H1 (cell line): ENCODE data around the gene TOMM22. TPM values are rescaled to one million over a fixed set of nuclear protein-coding genes. Genes with fewer than 3 reads are reported as not detected.

Source experiments
- FOSL1 ChIP-seq: IDR thresholded peaks from 2 replicates; pipeline ENCODE4 v1.6.1; 2011; ENCODE audit warnings: mild to moderate bottlenecking, low read depth, low read length, moderate library complexity; ENCODE audit not compliant: insufficient read depth
- HDAC2 ChIP-seq, 2 experiments: fragments of 300-600 bp in 1 of 2; sonication (generic) in 1 of 2; IDR thresholded peaks; 2 replicates each; pipeline ENCODE4 v1.6.1; 2011 to 2012; ENCODE audit warnings: low read depth in 2 of 2, low read length in 2 of 2, mild to moderate bottlenecking in 2 of 2, moderate library complexity in 2 of 2, borderline replicate concordance in 1 of 2, inconsistent platforms in 1 of 2
- JUN ChIP-seq: IDR thresholded peaks from 2 replicates; pipeline ENCODE4 v1.6.1; 2011; ENCODE audit warnings: low read depth, mild to moderate bottlenecking, improper control_type of control experiment, low read length
- PHF8 ChIP-seq: fragments of 200-600 bp; sonication (generic); conservative IDR thresholded peaks from 2 replicates; pipeline ENCODE4 v1.7.1; 2012; ENCODE audit warnings: low read depth, mild to moderate bottlenecking, inconsistent platforms, low read length, moderate library complexity
- SAP30 ChIP-seq: fragments of 300-600 bp; sonication (generic); IDR thresholded peaks from 2 replicates; pipeline ENCODE4 v1.7.1; 2012; ENCODE audit warnings: low read length, moderate library complexity, mild to moderate bottlenecking, inconsistent platforms; ENCODE audit not compliant: insufficient read depth, insufficient replicate concordance
- TEAD4 ChIP-seq: IDR thresholded peaks from 2 replicates; pipeline ENCODE4 v1.6.1; 2012; ENCODE audit warnings: low read depth, low read length, inconsistent platforms, mixed read lengths
- polyA plus RNA-seq, 7 experiments: library from polyadenylated mRNA; depleted of rRNA in 3 of 7; stranded (reverse) in 5 of 7; unstranded in 2 of 7; fragments of >200 nt in 5 of 7; fragments of 200-250 nt in 2 of 7; gene quantifications; 1 replicate in 5 of 7; 2 replicates in 1 of 7; 4 replicates in 1 of 7; pipeline versions ENCODE4 v1.2.1 to v1.2.3, GENCODE V29; 2011 to 2013; ENCODE audit warnings: missing spikeins in 2 of 7, mixed read lengths in 2 of 7
- total RNA-seq: library from RNA; stranded (reverse); fragmentation: NEBNext Ultra II Directional; extraction: Animal tissue kit (Norgen Biotek cat#: 25700); gene quantifications from 2 replicates; pipeline ENCODE4 v1.2.1, GENCODE V29; 2021
- TF ChIP-seq, protein P1 (sequence below): IDR thresholded peaks from 2 replicates; pipeline ENCODE4 v1.6.1; 2012; ENCODE audit warnings: inconsistent platforms

Gene TOMM22
- total and polyA plus RNA-seq, 2 of the 8 experiments (the other 6 are each of a cell fraction or from before 2014, with no cell fraction given), result 84.0 to 125 TPM

DNA sequence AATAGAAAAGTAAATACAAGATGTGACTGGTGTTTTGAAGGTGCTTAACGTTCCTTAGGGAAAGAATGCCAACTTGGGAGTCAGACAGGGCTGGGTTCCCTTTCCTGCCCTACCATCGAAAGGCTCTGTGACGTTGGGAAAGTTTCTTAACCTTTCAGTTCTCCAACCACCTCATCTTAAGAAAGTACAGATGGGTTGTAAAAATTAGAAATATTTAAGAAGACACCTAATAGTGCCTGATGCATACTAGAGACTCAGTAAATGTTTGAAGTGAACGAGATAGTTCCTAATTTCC, 25.1 kb downstream of the TOMM22 start (continued):
- TF ChIP-seq SAP30 (no peak), TEAD4 (no peak), HDAC2 (IDR thresholded peaks at IDR 0.05; ENCODE audit: borderline replicate concordance in 1 of 2, low read depth in 2 of 2, low read length in 2 of 2) (no peak), JUN (no peak), FOSL1 (no peak), PHF8 (no peak)
- TF ChIP-seq, protein P1, sequence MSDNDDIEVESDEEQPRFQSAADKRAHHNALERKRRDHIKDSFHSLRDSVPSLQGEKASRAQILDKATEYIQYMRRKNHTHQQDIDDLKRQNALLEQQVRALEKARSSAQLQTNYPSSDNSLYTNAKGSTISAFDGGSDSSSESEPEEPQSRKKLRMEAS, result no peak
